GM12864 (cell line): Measurements from ENCODE around the gene EFCAB6.

ENCODE experiments used
- DNase-seq: peaks from one replicate; pipeline ENCODE4 v3.0.0-alpha.2; 2011; ENCODE audit warnings: low read depth
- H3K4me3 ChIP-seq: 2 replicates; pipeline ENCODE4 v1.5.1; 2011; ENCODE audit warnings: mild to moderate bottlenecking, low read depth, low read length, control low read depth
- TF ChIP-seq, protein P1 (sequence below): IDR thresholded peaks from 2 replicates; pipeline ENCODE4 v1.5.1; 2011; ENCODE audit warnings: low read depth, mild to moderate bottlenecking, moderate library complexity, low read length, control low read depth, inconsistent platforms; ENCODE audit errors: missing control alignments

Gene EFCAB6

DNA sequence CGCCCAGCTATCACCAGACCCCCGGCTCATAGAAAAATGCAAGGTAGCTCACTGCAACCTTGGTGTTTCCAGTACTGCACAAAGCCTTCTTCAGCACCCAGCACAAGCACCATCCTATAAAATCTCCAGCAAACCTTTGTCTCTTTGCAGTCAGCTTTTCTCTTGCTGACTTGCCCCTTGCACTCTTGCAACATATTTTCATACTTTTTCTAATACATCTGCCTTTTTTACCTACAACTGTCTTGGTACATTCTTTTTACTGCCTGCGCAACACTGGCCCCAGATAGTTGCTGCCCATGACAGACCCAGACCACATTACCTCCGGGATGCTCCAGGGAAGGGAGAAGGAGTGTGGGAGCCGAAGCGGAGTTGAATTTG lies 257.9 kb downstream of the EFCAB6 start:
- no peak overlapping the region for H3K4me3 ChIP-seq
- TF ChIP-seq, protein P1, sequence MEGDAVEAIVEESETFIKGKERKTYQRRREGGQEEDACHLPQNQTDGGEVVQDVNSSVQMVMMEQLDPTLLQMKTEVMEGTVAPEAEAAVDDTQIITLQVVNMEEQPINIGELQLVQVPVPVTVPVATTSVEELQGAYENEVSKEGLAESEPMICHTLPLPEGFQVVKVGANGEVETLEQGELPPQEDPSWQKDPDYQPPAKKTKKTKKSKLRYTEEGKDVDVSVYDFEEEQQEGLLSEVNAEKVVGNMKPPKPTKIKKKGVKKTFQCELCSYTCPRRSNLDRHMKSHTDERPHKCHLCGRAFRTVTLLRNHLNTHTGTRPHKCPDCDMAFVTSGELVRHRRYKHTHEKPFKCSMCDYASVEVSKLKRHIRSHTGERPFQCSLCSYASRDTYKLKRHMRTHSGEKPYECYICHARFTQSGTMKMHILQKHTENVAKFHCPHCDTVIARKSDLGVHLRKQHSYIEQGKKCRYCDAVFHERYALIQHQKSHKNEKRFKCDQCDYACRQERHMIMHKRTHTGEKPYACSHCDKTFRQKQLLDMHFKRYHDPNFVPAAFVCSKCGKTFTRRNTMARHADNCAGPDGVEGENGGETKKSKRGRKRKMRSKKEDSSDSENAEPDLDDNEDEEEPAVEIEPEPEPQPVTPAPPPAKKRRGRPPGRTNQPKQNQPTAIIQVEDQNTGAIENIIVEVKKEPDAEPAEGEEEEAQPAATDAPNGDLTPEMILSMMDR = no peak
- no peak for DNase-seq

DNA sequence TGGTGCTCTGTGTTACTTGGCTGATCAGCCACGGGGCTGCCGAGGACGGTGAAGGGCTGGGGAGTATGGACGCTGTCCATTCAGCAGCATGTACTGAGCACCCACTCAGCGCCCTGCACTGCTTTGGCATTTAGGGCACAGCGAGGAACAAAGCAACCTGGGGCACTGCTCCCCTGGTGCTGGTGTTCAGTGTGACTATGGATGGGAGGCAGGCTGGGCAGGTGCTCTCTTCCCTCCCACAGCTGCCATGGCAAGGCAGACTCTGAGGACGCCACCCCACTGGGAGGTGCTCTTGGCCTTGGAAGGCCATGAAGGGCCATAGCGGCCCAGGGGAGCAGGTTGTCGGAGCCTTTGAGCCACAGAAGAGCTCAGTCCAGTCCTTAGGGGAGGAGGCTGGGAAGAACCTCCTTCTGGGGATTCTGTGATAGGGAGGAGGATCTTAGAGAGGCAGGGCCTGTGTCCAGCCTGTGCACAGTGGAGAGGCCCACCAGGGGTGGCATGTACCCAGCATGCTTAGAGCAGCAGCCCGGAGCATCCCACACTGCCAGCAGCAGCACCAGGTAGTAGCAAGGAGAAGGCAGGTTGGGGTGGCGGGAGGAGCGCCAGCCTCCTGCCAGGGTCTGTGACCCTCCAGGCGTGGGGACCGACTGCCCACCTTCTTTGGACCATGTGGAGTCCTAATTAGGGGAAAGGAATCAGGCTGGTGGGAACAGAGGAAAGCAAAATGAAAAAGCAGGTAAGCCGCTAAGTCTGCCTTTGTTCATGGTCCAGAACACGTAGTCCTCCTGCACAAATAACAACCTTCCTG lies 258.4 kb downstream of the EFCAB6 start:
- no peak overlapping the region for H3K4me3 ChIP-seq
- TF ChIP-seq, protein P1 = no peak
- no peak for DNase-seq

DNA sequence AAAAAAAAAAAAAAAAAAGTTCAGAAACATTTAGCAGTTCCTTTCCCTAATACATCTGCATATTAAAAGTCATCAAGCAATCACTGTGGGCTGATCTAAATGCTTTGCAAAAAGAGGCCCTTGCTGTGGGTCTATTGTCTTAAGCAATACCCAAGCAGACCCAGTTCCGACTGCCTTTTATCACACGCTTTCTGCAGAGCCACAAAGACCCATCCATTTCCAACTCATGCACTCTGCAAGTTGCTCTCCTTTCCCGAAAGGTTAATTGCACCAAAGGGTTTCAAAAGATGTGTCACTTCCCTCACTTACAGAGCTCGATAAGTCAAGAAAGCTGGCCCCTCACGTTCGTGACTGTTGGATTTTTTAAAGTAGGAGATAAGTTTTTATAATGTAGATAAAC lies 261.4 kb downstream of the EFCAB6 start:
- no peak for DNase-seq
- H3K4me3 ChIP-seq = no peak overlapping the region
- TF ChIP-seq, protein P1 = no peak

DNA sequence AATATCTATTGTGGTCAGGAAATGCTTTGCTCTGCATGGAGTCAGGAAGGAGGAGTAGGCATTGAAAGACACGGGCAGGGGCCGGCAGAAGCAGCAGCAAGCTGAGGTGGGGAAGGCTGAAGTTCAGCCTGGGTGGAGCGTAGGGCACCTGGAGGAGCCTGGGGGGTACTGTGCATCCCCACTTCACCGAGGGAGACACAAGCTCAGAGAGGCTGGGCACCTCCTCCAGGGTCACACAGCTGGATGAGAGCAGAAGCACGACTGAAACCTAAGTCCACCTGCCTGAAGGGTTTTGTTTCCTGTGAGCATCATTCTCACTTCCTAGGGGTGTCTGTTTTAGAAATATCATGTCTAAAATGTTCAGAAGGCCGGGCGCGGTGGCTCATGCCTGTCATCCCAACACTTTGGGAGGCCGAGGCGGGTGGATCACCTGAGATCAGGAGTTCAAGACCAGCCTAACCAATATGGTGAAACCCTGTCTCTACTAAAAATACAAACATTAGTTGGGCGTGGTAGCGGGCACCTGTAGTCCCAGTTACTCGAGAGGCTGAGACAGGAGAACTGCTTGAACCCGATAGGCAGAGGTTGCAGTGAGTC lies 262.0 kb downstream of the EFCAB6 start:
- TF ChIP-seq, protein P1 = no peak
- H3K4me3 ChIP-seq = no peak overlapping the region
- no peak for DNase-seq

DNA sequence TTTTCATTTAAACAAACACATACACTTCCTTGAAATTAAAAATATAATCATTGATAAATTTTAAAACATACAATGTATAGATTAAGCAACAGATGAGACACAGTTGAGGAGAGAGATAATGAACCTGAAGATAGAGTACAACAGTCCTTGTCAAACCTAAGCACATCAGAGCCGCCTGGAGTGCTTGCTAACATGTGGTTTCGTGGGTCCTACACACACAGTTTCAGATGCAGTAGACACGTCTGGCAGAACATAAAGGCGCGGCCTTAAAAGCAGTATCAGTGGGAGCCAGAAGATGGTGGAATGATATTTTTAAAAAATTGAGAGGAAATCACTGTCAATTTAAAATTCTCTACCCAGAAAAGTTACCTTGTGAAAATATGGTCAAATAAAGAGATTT lies 265.9 kb downstream of the EFCAB6 start:
- TF ChIP-seq, protein P1 = no peak
- DNase-seq = no peak
- no peak overlapping the region for H3K4me3 ChIP-seq

DNA sequence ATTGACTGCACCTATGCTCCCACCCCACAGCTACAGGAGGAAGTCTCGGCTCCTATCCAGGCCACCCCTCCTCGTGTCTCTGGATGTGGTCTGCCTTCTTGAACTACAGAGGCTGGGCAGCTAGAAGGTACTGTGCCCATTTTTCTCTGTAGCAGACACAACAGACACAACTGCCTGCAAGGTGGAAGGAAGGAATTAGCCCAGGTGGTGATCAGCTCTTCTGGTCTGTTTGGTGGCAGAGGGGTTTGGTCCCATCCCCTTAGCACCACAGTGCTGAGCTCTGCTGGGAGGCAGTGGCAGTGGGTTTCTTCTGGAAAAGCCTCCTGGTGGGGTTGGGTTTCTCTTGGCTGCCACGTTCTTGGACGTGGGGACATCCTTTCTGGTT lies 267.8 kb downstream of the EFCAB6 start:
- H3K4me3 ChIP-seq = no peak overlapping the region
- TF ChIP-seq, protein P1 = no peak
- no peak for DNase-seq
